Osteoblast (primary cell): ENCODE data around the gene CPLX3. TPM values are rescaled to one million over a fixed set of nuclear protein-coding genes. Genes with fewer than 3 reads are reported as not detected.

Experiments
- DNase-seq: peaks from one replicate; pipeline ENCODE4 v3.0.0; 2011; ENCODE audit warnings: low spot score, mixed read lengths; ENCODE audit not compliant: insufficient read length; ENCODE audit errors: missing footprints
- H2AFZ ChIP-seq: 2 replicates; pipeline ENCODE4 v1.6.0; 2011; ENCODE audit warnings: mild to moderate bottlenecking, low read length
- H3K27ac ChIP-seq: 2 replicates; pipeline ENCODE4 v1.5.1; 2011; ENCODE audit warnings: mild to moderate bottlenecking, low read depth, low read length, moderate library complexity
- H3K27me3 ChIP-seq: 2 replicates; pipeline ENCODE4 v1.6.0; 2012; ENCODE audit warnings: mild to moderate bottlenecking, control low read depth, inconsistent platforms, low read length, moderate library complexity; ENCODE audit not compliant: insufficient read depth
- H3K36me3 ChIP-seq: 2 replicates; pipeline ENCODE4 v1.5.1; 2011; ENCODE audit warnings: mild to moderate bottlenecking, low read length, control low read depth, moderate library complexity; ENCODE audit not compliant: insufficient read depth
- H3K4me1 ChIP-seq: 2 replicates; pipeline ENCODE4 v1.5.1; 2011; ENCODE audit warnings: mild to moderate bottlenecking, low read length, control low read depth, moderate library complexity; ENCODE audit not compliant: insufficient read depth
- H3K4me2 ChIP-seq: 2 replicates; pipeline ENCODE4 v1.6.0; 2011; ENCODE audit warnings: mild to moderate bottlenecking, low read length; ENCODE audit not compliant: insufficient read depth
- H3K4me3 ChIP-seq: fragments of 200-600 bp; sonication (generic); 3 replicates; pipeline ENCODE4 v1.5.1; 2012; ENCODE audit warnings: mild to moderate bottlenecking, low read length, inconsistent platforms; ENCODE audit not compliant: insufficient read depth
- H3K79me2 ChIP-seq: 2 replicates; pipeline ENCODE4 v1.6.0; 2012; ENCODE audit warnings: mild to moderate bottlenecking, low read length, control low read depth, inconsistent platforms; ENCODE audit not compliant: insufficient read depth
- H3K9me3 ChIP-seq: 2 replicates; pipeline ENCODE4 v1.5.1; 2011; ENCODE audit warnings: low read depth, low read length, control low read depth
- H4K20me1 ChIP-seq: 2 replicates; pipeline ENCODE4 v1.6.0; 2012; ENCODE audit warnings: mild to moderate bottlenecking, low read length, control low read depth; ENCODE audit not compliant: insufficient read depth
- CTCF ChIP-seq: IDR thresholded peaks from 2 replicates; pipeline ENCODE4 v1.5.1; 2011; ENCODE audit warnings: mild to moderate bottlenecking, low read depth, low read length, moderate library complexity; ENCODE audit errors: extremely low read depth
- total RNA-seq: library from RNA; depleted of rRNA; stranded (reverse); fragments of >200 nt; gene quantifications from 2 replicates; pipeline ENCODE4 v1.2.3, GENCODE V29; 2012

Gene CPLX3
- total RNA-seq, 1 donor: not detected

GRCh38 chr15:74827614-74828013 is 1.2 kb downstream of the CPLX3 start:
- H4K20me1 ChIP-seq: peaks cover 2% of the 10 kb centered on the region
- H3K27ac ChIP-seq: no peak overlapping the region
- H3K4me2 ChIP-seq: no peak overlapping the region
- no peaks in the 10 kb centered on the region for H3K79me2 ChIP-seq
- H2AFZ ChIP-seq: no peak overlapping the region
- H3K4me3 ChIP-seq: no peak overlapping the region
- no peak for DNase-seq
- H3K9me3 ChIP-seq: no peaks in the 10 kb centered on the region
- H3K4me1 ChIP-seq: no peaks in the 10 kb centered on the region
- no peaks in the 10 kb centered on the region for H3K36me3 ChIP-seq
- H3K27me3 ChIP-seq: peaks cover 32% of the 10 kb centered on the region
- TF ChIP-seq CTCF: no peak

GRCh38 chr15:74828835-74829234 is 2.4 kb downstream of the CPLX3 start:
- Histone ChIP-seq H3K36me3 (no peaks in the 10 kb centered on the region), H4K20me1 (peaks cover 2% of the 10 kb centered on the region), H3K79me2 (no peaks in the 10 kb centered on the region), H3K4me1 (no peaks in the 10 kb centered on the region), H3K9me3 (no peaks in the 10 kb centered on the region), H2AFZ (no peak overlapping the region), H3K4me2 (no peak overlapping the region), H3K27me3 (peaks cover 32% of the 10 kb centered on the region), H3K4me3 (no peak overlapping the region), H3K27ac (no peak overlapping the region)
- no peak for TF ChIP-seq CTCF
- DNase-seq: peak; percentile 42

- H3K9me3 ChIP-seq: no peaks in the 10 kb centered on the region
- DNase-seq: peak; percentile 99
- H3K27ac ChIP-seq: no peak overlapping the region
- no peaks in the 10 kb centered on the region for H3K79me2 ChIP-seq
- H4K20me1 ChIP-seq: peaks cover 2% of the 10 kb centered on the region
- no peak overlapping the region for H3K4me3 ChIP-seq
- no peaks in the 10 kb centered on the region for H3K36me3 ChIP-seq
- no peaks in the 10 kb centered on the region for H3K4me1 ChIP-seq
- H3K27me3 ChIP-seq: peaks cover 32% of the 10 kb centered on the region
- H2AFZ ChIP-seq: no peak overlapping the region
- no peak overlapping the region for H3K4me2 ChIP-seq
- TF ChIP-seq CTCF: no peak
Measured at GRCh38 chr15:74829486-74829885, 3.1 kb downstream of the CPLX3 start.

DNA sequence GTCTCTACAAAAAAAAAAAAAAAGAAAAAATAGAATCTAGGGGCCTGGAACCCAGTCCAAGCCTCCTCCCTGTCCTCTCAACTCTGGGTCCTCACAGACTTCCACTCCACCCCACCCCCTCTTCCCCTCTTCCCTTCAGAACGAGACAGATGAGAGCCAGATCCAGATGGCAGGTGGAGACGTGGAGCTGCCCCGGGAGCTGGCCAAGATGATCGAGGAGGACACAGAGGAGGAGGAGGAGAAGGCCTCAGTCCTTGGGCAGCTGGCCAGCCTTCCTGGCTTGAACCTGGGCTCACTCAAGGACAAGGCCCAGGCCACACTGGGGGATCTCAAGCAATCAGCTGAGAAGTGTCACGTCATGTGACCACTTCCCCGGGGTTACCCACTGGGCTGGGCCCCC is 3.6 kb downstream of the CPLX3 start:
- Histone ChIP-seq H4K20me1 (peaks cover 4% of the 10 kb centered on the region), H3K4me1 (no peaks in the 10 kb centered on the region), H3K4me3 (no peak overlapping the region), H3K27me3 (peaks cover 29% of the 10 kb centered on the region), H2AFZ (no peak overlapping the region), H3K9me3 (no peaks in the 10 kb centered on the region), H3K27ac (no peak overlapping the region), H3K36me3 (no peaks in the 10 kb centered on the region), H3K4me2 (no peak overlapping the region), H3K79me2 (no peaks in the 10 kb centered on the region)
- DNase-seq: peak; percentile 88
- no peak for TF ChIP-seq CTCF
